H9 (cell line): ENCODE results near the gene SLC22A16. TPM values are rescaled to one million over a fixed set of nuclear protein-coding genes. Genes with fewer than 3 reads are reported as not detected.

Source experiments
- DNase-seq: peaks from one replicate; pipeline ENCODE4 v3.0.0-alpha.2; 2017
- H2AFZ ChIP-seq: one replicate; pipeline ENCODE4 v1.6.1; 2013; ENCODE audit warnings: mild to moderate bottlenecking, low read length, control low read depth, moderate library complexity
- H2AK5ac ChIP-seq: 2 replicates; pipeline ENCODE4 v1.6.1; 2013; ENCODE audit warnings: low read length, control low read depth, mixed read lengths; ENCODE audit not compliant: insufficient read length
- H2BK120ac ChIP-seq: one replicate; pipeline ENCODE4 v1.6.1; 2013; ENCODE audit warnings: low read depth, mild to moderate bottlenecking, low read length, control low read depth, inconsistent platforms; ENCODE audit not compliant: poor library complexity, severe bottlenecking
- H2BK12ac ChIP-seq: 2 replicates; pipeline ENCODE4 v1.6.1; 2013; ENCODE audit warnings: low read length, control low read depth, mixed read lengths, low read depth; ENCODE audit not compliant: insufficient read length
- H2BK15ac ChIP-seq: 2 replicates; pipeline ENCODE4 v1.6.1; 2013; ENCODE audit warnings: low read depth, low read length, control low read depth
- H2BK20ac ChIP-seq: one replicate; pipeline ENCODE4 v1.6.1; 2013; ENCODE audit warnings: low read depth, mild to moderate bottlenecking, low read length, control low read depth, inconsistent platforms; ENCODE audit not compliant: poor library complexity, severe bottlenecking
- H2BK5ac ChIP-seq: 2 replicates; pipeline ENCODE4 v1.6.1; 2013; ENCODE audit warnings: low read length, control low read depth, mixed read lengths; ENCODE audit not compliant: insufficient read length
- H3K14ac ChIP-seq: 2 replicates; pipeline ENCODE4 v1.6.1; 2013; ENCODE audit warnings: low read length, control low read depth; ENCODE audit not compliant: insufficient read depth
- H3K18ac ChIP-seq: 2 replicates; pipeline ENCODE4 v1.6.1; 2013; ENCODE audit warnings: low read depth, mild to moderate bottlenecking, mixed read lengths, low read length, control low read depth; ENCODE audit not compliant: insufficient read length
- H3K23ac ChIP-seq: 2 replicates; pipeline ENCODE4 v1.6.1; 2013; ENCODE audit warnings: low read length, control low read depth, mixed read lengths, low read depth; ENCODE audit not compliant: insufficient read length
- H3K23me2 ChIP-seq: 2 replicates; pipeline ENCODE4 v1.6.1; 2013; ENCODE audit warnings: low read depth, mild to moderate bottlenecking, mixed read lengths, low read length, control low read depth; ENCODE audit not compliant: insufficient read length, poor library complexity, severe bottlenecking
- H3K27ac ChIP-seq: 2 replicates; pipeline ENCODE4 v1.5.1; 2013; ENCODE audit warnings: low read length, control low read depth, mixed read lengths, low read depth; ENCODE audit not compliant: insufficient read length
- H3K27me3 ChIP-seq: 2 replicates; pipeline ENCODE4 v1.6.1; 2013; ENCODE audit warnings: low read length, control low read depth, inconsistent platforms; ENCODE audit not compliant: insufficient read depth
- H3K4ac ChIP-seq: 2 replicates; pipeline ENCODE4 v1.6.1; 2013; ENCODE audit warnings: low read depth, mild to moderate bottlenecking, control low read depth, inconsistent platforms, low read length, moderate library complexity
- H3K4me1 ChIP-seq: 2 replicates; pipeline ENCODE4 v1.6.1; 2013; ENCODE audit warnings: low read length, control low read depth, inconsistent platforms; ENCODE audit not compliant: insufficient read depth
- H3K4me2 ChIP-seq: 2 replicates; pipeline ENCODE4 v1.6.1; 2013; ENCODE audit warnings: low read length, control low read depth, mixed read lengths; ENCODE audit not compliant: insufficient read length, insufficient read depth
- H3K56ac ChIP-seq: 2 replicates; pipeline ENCODE4 v1.6.1; 2013; ENCODE audit warnings: low read depth, mild to moderate bottlenecking, mixed read lengths, low read length, control low read depth; ENCODE audit not compliant: insufficient read length
- H3K79me1 ChIP-seq: 2 replicates; pipeline ENCODE4 v1.6.1; 2013; ENCODE audit warnings: low read depth, mild to moderate bottlenecking, moderate library complexity, low read length, control low read depth, inconsistent platforms; ENCODE audit not compliant: insufficient read depth, poor library complexity, severe bottlenecking
- H3K79me2 ChIP-seq: 2 replicates; pipeline ENCODE4 v1.6.1; 2013; ENCODE audit warnings: low read length, control low read depth, inconsistent platforms; ENCODE audit not compliant: insufficient read depth
- H3K9ac ChIP-seq: 2 replicates; pipeline ENCODE4 v1.6.1; 2013; ENCODE audit warnings: low read length, control low read depth, mixed read lengths; ENCODE audit not compliant: insufficient read length; ENCODE audit errors: extremely low read depth
- H3K9me3 ChIP-seq: one replicate; pipeline ENCODE4 v1.6.1; 2013; ENCODE audit warnings: low read depth, low read length, inconsistent platforms; ENCODE audit not compliant: control insufficient read depth
- H3T11ph ChIP-seq: one replicate; pipeline ENCODE4 v1.6.1; 2013; ENCODE audit warnings: mild to moderate bottlenecking, low read length, control low read depth, inconsistent platforms
- H4K20me1 ChIP-seq: one replicate; pipeline ENCODE4 v1.6.1; 2013; ENCODE audit not compliant: control insufficient read depth, insufficient read length, insufficient read depth
- H4K5ac ChIP-seq: 2 replicates; pipeline ENCODE4 v1.6.1; 2013; ENCODE audit warnings: low read depth, mild to moderate bottlenecking, mixed read lengths, low read length, control low read depth; ENCODE audit not compliant: insufficient read length
- H4K8ac ChIP-seq: replicated peaks from 2 replicates; pipeline ENCODE4 v1.6.1; 2013; ENCODE audit warnings: low read length, control low read depth, mixed read lengths, low read depth; ENCODE audit not compliant: insufficient read length
- H4K91ac ChIP-seq: 2 replicates; pipeline ENCODE4 v1.6.1; 2013; ENCODE audit warnings: low read depth, mild to moderate bottlenecking, moderate library complexity, mixed read lengths, low read length, control low read depth; ENCODE audit not compliant: insufficient read length
- H3K27ac Mint-ChIP-seq, 3 experiments: 2 replicates in 2 of 3; 3 replicates in 1 of 3; pipeline ENCODE4 v1.8.0; 2020 to 2021; ENCODE audit warnings: mixed read lengths in 3 of 3, mild to moderate bottlenecking in 1 of 3, moderate library complexity in 1 of 3
- H3K27me3 Mint-ChIP-seq: 2 replicates; pipeline ENCODE4 v1.8.0; 2021; ENCODE audit warnings: low read depth, mild to moderate bottlenecking, moderate library complexity, mixed read lengths
- H3K36me3 Mint-ChIP-seq, 3 experiments: 2 replicates in 2 of 3; 3 replicates in 1 of 3; pipeline ENCODE4 v1.8.0; 2020 to 2021; ENCODE audit warnings: low read depth in 3 of 3, mixed read lengths in 3 of 3; ENCODE audit not compliant: insufficient read depth in 1 of 3
- H3K4me1 Mint-ChIP-seq, 2 experiments: 2 replicates each; pipeline ENCODE4 v1.8.0; 2020; ENCODE audit warnings: mixed read lengths in 2 of 2
- H3K4me3 Mint-ChIP-seq, 2 experiments: 2 replicates in 1 of 2; 3 replicates in 1 of 2; pipeline ENCODE4 v1.8.0; 2020 to 2021; ENCODE audit warnings: mild to moderate bottlenecking in 2 of 2, mixed read lengths in 2 of 2, moderate library complexity in 1 of 2
- H3K9me3 Mint-ChIP-seq, 2 experiments: 2 replicates in 1 of 2; 3 replicates in 1 of 2; pipeline ENCODE4 v1.8.0; 2020; ENCODE audit warnings: mild to moderate bottlenecking in 2 of 2, mixed read lengths in 2 of 2, moderate library complexity in 1 of 2
- WGBS: extraction: QIAGEN DNeasy Blood & Tissue Kit; methylation state at CpG from one replicate; pipeline ENCODE4 v1.1.7; 2013; ENCODE audit warnings: missing lambda C conversion rate, low lambda C conversion rate, mixed read lengths; ENCODE audit not compliant: insufficient read length; ENCODE audit errors: extremely low coverage; 5-methylcytosine and 5-hydroxymethylcytosine counted together
- total RNA-seq: library from RNA; stranded (reverse); gene quantifications from 2 replicates; pipeline ENCODE4 v1.2.1, GENCODE V29; 2021
- TF ChIP-seq, protein P1 (sequence below): fragments of 200-600 bp; sonication (generic); conservative IDR thresholded peaks from 3 replicates; pipeline ENCODE4 v1.8.0; 2021; ENCODE audit warnings: antibody characterized with exemption, mild to moderate bottlenecking

SLC22A16 gene
- total RNA-seq, 1 experiment from 2014 or later = not detected

DNA sequence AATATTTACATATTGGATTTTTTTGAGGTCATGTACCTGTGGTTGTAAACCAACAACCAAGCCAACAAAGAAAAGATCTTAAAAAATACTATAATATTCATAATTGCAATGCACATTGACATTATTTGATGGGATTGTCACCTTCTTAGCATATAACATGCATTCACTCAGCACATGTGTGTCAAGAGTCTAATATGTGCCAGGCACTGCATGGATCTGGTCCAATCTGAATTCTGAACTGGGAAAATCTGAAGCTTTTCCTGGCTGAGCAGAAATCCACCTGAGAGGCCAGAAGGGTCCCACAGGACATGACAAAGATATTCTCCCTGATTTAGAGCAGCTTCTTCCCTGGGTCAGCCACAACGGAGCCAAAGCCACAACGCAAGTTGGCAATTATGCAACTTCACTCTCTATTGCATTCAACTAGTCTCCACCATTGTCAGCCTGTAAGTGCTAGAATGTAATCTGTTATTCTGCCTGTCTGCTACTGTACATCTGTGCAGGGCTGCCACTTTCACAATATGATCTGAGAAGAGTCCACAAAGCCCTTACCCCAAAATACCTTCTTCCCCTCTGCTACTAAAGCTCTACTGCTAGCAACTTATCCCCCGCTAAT is 44.0 kb downstream of the SLC22A16 start:
- H3K4me2 ChIP-seq = no peak overlapping the region
- no peak overlapping the region for H3K18ac ChIP-seq
- H3K23ac ChIP-seq = no peak overlapping the region
- H2BK15ac ChIP-seq = no peak overlapping the region
- H2AFZ ChIP-seq = no peak overlapping the region
- no peak overlapping the region for H3K4me3 Mint-ChIP-seq
- H3K14ac ChIP-seq = no peak overlapping the region
- H3K79me1 ChIP-seq = no peaks in the 10 kb centered on the region
- no peaks in the 10 kb centered on the region for H3K27me3 ChIP-seq
- H4K8ac ChIP-seq = no peak overlapping the region
- no peak overlapping the region for H2BK120ac ChIP-seq
- no peaks in the 10 kb centered on the region for H3K36me3 Mint-ChIP-seq
- no peak overlapping the region for H3K27ac Mint-ChIP-seq
- peaks cover 5% of the 10 kb centered on the region for H3K27me3 Mint-ChIP-seq
- H3T11ph ChIP-seq = no peak overlapping the region
- no peak overlapping the region for H3K9ac ChIP-seq
- H3K4me1 ChIP-seq = no peaks in the 10 kb centered on the region; the same call in 1 of the 2 replicates
- H2BK12ac ChIP-seq = no peak overlapping the region
- no CpG with 5 or more reads among the region's 3 CpGs for WGBS
- no peak overlapping the region for H3K56ac ChIP-seq
- H2BK5ac ChIP-seq = no peak overlapping the region
- H3K9me3 Mint-ChIP-seq = peaks cover 0 to 8% of the 10 kb centered on the region in 2 experiments; a peak in 3 of 5 replicates
- no peaks in the 10 kb centered on the region for H3K23me2 ChIP-seq
- peaks cover 12 to 17% of the 10 kb centered on the region in 2 experiments for H3K4me1 Mint-ChIP-seq
- DNase-seq = no peak
- no peaks in the 10 kb centered on the region for H4K20me1 ChIP-seq
- no peaks in the 10 kb centered on the region for H3K79me2 ChIP-seq
- H4K91ac ChIP-seq = no peak overlapping the region
- TF ChIP-seq, protein P1, sequence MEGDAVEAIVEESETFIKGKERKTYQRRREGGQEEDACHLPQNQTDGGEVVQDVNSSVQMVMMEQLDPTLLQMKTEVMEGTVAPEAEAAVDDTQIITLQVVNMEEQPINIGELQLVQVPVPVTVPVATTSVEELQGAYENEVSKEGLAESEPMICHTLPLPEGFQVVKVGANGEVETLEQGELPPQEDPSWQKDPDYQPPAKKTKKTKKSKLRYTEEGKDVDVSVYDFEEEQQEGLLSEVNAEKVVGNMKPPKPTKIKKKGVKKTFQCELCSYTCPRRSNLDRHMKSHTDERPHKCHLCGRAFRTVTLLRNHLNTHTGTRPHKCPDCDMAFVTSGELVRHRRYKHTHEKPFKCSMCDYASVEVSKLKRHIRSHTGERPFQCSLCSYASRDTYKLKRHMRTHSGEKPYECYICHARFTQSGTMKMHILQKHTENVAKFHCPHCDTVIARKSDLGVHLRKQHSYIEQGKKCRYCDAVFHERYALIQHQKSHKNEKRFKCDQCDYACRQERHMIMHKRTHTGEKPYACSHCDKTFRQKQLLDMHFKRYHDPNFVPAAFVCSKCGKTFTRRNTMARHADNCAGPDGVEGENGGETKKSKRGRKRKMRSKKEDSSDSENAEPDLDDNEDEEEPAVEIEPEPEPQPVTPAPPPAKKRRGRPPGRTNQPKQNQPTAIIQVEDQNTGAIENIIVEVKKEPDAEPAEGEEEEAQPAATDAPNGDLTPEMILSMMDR = no peak
- no peaks in the 10 kb centered on the region for H3K9me3 ChIP-seq
- H2BK20ac ChIP-seq = no peak overlapping the region
- no peak overlapping the region for H2AK5ac ChIP-seq
- no peak overlapping the region for H4K5ac ChIP-seq
- no peak overlapping the region for H3K27ac ChIP-seq
- H3K4ac ChIP-seq = no peak overlapping the region
